Karpas-422 (cell line): ENCODE data around the gene TEX28. TPM values are rescaled to one million over a fixed set of nuclear protein-coding genes. Genes with fewer than 3 reads are reported as not detected.
A peak's percentile ranks its signal among the peaks of the same experiment; 100 is the strongest.

ENCODE experiments used
- DNase-seq: peaks from one replicate; pipeline ENCODE4 v3.0.0-alpha.2; 2015
- H2AFZ ChIP-seq: fragments of 200-600 bp; sonication (generic); 2 replicates; pipeline ENCODE4 v1.6.1; 2014; ENCODE audit warnings: antibody characterized with exemption, low read length, mixed read lengths
- H3K27ac ChIP-seq: fragments of 200-600 bp; sonication (generic); 2 replicates; pipeline ENCODE4 v1.5.1; 2014; ENCODE audit warnings: mild to moderate bottlenecking, low read length, moderate library complexity
- H3K27me3 ChIP-seq: fragments of 200-600 bp; sonication (generic); 2 replicates; pipeline ENCODE4 v1.6.1; 2014; ENCODE audit warnings: low read length, mixed read lengths
- H3K36me3 ChIP-seq: fragments of 200-600 bp; sonication (generic); 2 replicates; pipeline ENCODE4 v1.6.1; 2014; ENCODE audit warnings: low read length, mixed read lengths; ENCODE audit not compliant: insufficient read depth
- H3K4me1 ChIP-seq: fragments of 200-600 bp; sonication (generic); 2 replicates; pipeline ENCODE4 v1.6.1; 2014; ENCODE audit warnings: mild to moderate bottlenecking, low read length, mixed read lengths
- H3K4me2 ChIP-seq: fragments of 200-600 bp; sonication (generic); 2 replicates; pipeline ENCODE4 v1.6.1; 2014; ENCODE audit warnings: low read length, low read depth, mild to moderate bottlenecking; ENCODE audit not compliant: poor library complexity, severe bottlenecking
- H3K4me3 ChIP-seq: fragments of 200-600 bp; sonication (generic); 2 replicates; pipeline ENCODE4 v1.5.1; 2014; ENCODE audit warnings: mild to moderate bottlenecking, antibody characterized with exemption, low read length, mixed read lengths
- H3K79me2 ChIP-seq: fragments of 200-600 bp; sonication (generic); 2 replicates; pipeline ENCODE4 v1.6.1; 2014; ENCODE audit warnings: mild to moderate bottlenecking, low read length, mixed read lengths
- H3K9ac ChIP-seq: fragments of 200-600 bp; sonication (generic); 2 replicates; pipeline ENCODE4 v1.6.0; 2014; ENCODE audit warnings: low read length
- H3K9me2 ChIP-seq: fragments of 200-600 bp; sonication (generic), shearing (Covaris generic); replicated peaks from 2 replicates; pipeline ENCODE4 v1.6.0; 2014; ENCODE audit warnings: mild to moderate bottlenecking, low read length, moderate library complexity; ENCODE audit not compliant: insufficient read depth
- H3K9me3 ChIP-seq: fragments of 300-700, 200-600 bp; sonication (generic); 2 replicates; pipeline ENCODE4 v1.6.1; 2014; ENCODE audit warnings: low read length, mixed read lengths
- H4K20me1 ChIP-seq: fragments of 200-600 bp; sonication (generic); 2 replicates; pipeline ENCODE4 v1.6.1; 2014; ENCODE audit warnings: mild to moderate bottlenecking, antibody characterized with exemption, low read length, low read depth; ENCODE audit not compliant: insufficient read depth
- total RNA-seq: library from RNA; depleted of rRNA; stranded (reverse); fragments of >200 nt; shearing (Covaris generic); gene quantifications from 2 replicates; pipeline ENCODE4 v1.2.3, GENCODE V29; 2014; ENCODE audit warnings: low replicate concordance

Gene TEX28
- total RNA-seq, 1 experiment from 2014 or later: not detected

DNA sequence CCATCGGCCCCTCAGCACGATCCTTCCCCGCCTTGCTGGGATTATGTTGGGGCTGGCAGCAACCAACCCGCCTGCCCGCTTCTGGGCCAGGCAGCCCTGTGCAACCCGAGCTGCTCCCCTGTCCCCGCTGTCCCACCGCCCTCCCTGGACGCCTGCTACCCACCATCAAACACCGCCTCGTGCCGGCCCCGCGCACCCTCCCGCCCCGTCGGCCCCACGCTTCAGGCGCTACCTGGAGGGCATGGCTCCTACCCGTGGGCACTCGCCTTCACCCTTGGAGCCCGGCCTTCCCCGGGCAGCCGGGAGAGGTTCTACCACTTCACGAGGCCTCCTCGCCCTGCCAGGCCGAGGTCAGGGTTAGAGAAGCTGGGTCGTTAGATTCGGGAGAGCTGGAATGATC, 37.6 kb upstream of the TEX28 start:
- Histone ChIP-seq H2AFZ (no peak overlapping the region), H3K4me1 (peaks cover 15% of the 10 kb centered on the region), H3K4me2 (no peak overlapping the region), H3K79me2 (no peaks in the 10 kb centered on the region), H3K9me2 (no peaks in the 10 kb centered on the region), H3K9me3 (no peaks in the 10 kb centered on the region), H3K36me3 (no peaks in the 10 kb centered on the region), H3K27me3 (no peaks in the 10 kb centered on the region), H3K27ac (no peak overlapping the region), H3K9ac (no peak overlapping the region), H3K4me3 (no peak overlapping the region), H4K20me1 (no peaks in the 10 kb centered on the region)
- DNase-seq: no peak

DNA sequence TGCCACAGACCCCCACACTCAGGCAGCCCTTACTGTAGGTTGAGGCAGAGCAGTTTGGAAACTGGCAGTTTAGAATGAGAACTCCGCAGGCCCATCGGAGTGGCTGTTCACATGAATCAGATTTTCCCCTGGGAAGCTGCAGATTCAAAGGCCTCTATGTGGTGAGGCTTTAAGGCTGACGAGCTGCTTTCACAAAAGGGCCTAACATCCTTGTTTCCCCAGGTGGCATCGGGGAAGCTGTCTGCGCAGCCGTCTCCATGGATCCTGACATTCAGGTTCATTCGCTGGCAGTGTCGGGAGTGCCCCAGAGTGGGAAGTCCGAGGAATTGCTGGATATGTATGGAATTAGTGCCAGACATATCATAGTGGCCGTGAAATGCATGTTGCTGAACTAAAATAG, 34.4 kb upstream of the TEX28 start:
- Histone ChIP-seq H3K9me3 (no peaks in the 10 kb centered on the region), H3K79me2 (no peaks in the 10 kb centered on the region), H3K27me3 (no peaks in the 10 kb centered on the region), H3K36me3 (no peaks in the 10 kb centered on the region), H2AFZ (no peak overlapping the region), H3K4me2 (no peak overlapping the region), H3K9ac (no peak overlapping the region), H4K20me1 (no peaks in the 10 kb centered on the region), H3K4me3 (no peak overlapping the region), H3K4me1 (peaks cover 10% of the 10 kb centered on the region), H3K9me2 (no peaks in the 10 kb centered on the region), H3K27ac (no peak overlapping the region)
- DNase-seq: no peak

DNA sequence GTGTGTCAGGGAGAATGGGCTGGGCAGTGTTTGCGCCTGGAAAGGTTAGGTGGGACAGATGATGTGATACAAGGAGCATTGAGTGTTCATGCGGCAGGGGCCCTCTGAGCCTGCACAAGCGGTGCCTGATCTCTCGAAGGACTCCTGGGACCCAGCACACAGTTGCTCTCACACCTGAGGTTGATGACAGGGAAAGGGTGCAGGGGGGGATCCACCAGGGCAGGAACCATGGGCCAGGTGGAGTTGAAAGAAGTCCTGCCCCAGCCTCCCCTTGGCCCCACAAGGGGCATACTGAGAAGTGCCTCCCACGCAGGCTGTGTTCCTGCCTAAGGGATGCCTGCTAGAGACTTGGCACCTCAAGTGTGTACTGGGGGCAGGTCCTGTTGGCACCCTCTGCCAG, 33.7 kb upstream of the TEX28 start:
- Histone ChIP-seq H3K9me2 (no peaks in the 10 kb centered on the region), H3K27me3 (no peaks in the 10 kb centered on the region), H3K4me3 (no peak overlapping the region), H3K79me2 (no peaks in the 10 kb centered on the region), H3K4me1 (peaks cover 4% of the 10 kb centered on the region), H4K20me1 (no peaks in the 10 kb centered on the region), H3K9me3 (no peaks in the 10 kb centered on the region), H3K27ac (no peak overlapping the region), H3K9ac (no peak overlapping the region), H3K4me2 (no peak overlapping the region), H3K36me3 (no peaks in the 10 kb centered on the region), H2AFZ (no peak overlapping the region)
- no peak for DNase-seq

DNA sequence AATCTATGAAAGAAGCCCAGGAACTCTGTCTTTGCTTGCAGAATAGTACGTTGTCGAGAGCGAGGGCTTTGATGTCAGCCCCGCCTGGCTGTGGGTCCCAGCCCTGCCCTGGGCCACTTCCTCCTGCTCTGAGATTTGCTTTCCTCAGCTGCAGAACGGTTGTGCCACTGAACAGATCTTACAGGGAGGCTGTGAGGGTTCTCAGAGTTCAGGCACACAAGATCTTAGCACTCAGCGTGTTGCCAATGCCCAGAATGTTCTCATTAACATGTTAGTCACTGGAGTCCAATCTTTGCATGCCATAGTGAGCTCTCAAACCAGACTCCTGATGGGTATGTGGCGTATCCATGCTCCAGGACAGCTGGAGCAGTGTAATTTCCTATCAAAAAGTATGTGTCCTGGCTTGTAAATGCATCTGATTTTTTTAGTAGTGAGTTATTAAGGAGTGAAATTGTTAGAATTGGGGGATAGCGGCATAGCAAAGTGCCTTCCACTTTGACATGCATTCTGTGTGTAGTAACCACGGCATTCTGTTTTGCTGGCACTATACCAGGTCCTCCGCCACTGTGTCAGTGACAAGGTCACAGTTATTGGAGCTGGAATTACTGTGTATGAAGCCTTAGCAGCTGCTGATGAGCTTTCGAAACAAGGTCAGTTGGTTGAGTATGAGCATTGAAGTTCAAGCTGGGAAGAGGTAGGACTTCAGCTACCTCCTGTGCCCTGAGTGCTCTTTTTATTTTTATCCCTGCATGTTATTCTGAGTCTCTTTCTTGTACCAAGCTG, 32.3 kb upstream of the TEX28 start:
- Histone ChIP-seq H4K20me1 (no peaks in the 10 kb centered on the region), H2AFZ (no peak overlapping the region), H3K9me2 (no peaks in the 10 kb centered on the region), H3K27me3 (no peaks in the 10 kb centered on the region), H3K27ac (no peak overlapping the region), H3K4me3 (no peak overlapping the region), H3K79me2 (no peaks in the 10 kb centered on the region), H3K9ac (no peak overlapping the region), H3K4me2 (no peak overlapping the region), H3K4me1 (peaks cover 8% of the 10 kb centered on the region), H3K36me3 (no peaks in the 10 kb centered on the region), H3K9me3 (no peaks in the 10 kb centered on the region)
- DNase-seq: no peak

DNA sequence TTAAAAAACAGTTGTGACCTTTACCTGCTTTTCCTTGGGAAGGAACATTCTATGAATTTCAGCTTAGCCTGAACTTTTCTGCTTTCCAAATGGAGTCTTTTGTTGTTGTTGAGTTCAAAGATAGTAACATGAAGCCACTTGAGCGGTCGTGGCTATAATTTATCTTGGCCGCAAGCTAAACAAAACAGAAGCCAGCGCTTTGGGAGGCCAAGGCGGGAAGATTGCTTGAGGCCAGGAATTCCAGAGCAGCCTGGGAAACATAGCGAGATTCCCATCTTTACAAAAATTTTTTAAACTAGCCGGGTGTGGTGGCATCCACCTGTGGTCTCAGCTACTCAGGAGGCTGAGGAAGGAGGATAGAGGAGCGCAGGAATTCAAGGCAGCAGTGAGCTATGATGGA, 30.6 kb upstream of the TEX28 start:
- no peak overlapping the region for H2AFZ ChIP-seq
- no peak overlapping the region for H3K4me3 ChIP-seq
- no peak for DNase-seq
- H3K9me2 ChIP-seq: no peaks in the 10 kb centered on the region
- H3K27me3 ChIP-seq: no peaks in the 10 kb centered on the region
- H3K4me1 ChIP-seq: peaks cover 8% of the 10 kb centered on the region
- no peaks in the 10 kb centered on the region for H4K20me1 ChIP-seq
- H3K9ac ChIP-seq: no peak overlapping the region
- no peaks in the 10 kb centered on the region for H3K36me3 ChIP-seq
- no peaks in the 10 kb centered on the region for H3K79me2 ChIP-seq
- H3K27ac ChIP-seq: no peak overlapping the region
- H3K9me3 ChIP-seq: no peaks in the 10 kb centered on the region
- H3K4me2 ChIP-seq: no peak overlapping the region

DNA sequence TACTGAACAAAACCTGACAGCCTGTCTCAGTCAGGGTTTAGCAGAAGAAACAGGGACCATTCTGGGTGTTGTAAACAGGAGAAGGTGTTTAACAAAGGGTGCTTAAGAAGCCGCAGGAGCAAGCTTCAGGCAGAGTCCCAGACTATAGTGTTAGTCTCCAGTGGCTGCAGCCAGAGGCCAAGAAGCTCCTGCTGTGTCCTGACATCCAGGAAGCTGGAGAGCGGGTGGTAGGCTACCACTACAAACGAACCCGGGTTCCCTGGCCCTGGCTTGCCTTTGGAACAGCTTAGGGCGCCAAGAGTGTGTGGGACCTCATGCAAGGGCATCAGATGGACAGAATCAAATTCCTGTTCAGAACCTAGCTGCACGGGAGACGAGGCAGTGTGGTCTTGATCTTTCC, 28.6 kb upstream of the TEX28 start:
- DNase-seq: no peak
- H4K20me1 ChIP-seq: no peaks in the 10 kb centered on the region
- no peaks in the 10 kb centered on the region for H3K9me3 ChIP-seq
- H3K27me3 ChIP-seq: no peaks in the 10 kb centered on the region
- no peaks in the 10 kb centered on the region for H3K79me2 ChIP-seq
- H3K36me3 ChIP-seq: no peaks in the 10 kb centered on the region
- H2AFZ ChIP-seq: no peak overlapping the region
- no peak overlapping the region for H3K4me3 ChIP-seq
- H3K9ac ChIP-seq: no peak overlapping the region
- no peak overlapping the region for H3K4me2 ChIP-seq
- H3K9me2 ChIP-seq: no peaks in the 10 kb centered on the region
- peaks cover 8% of the 10 kb centered on the region for H3K4me1 ChIP-seq
- no peak overlapping the region for H3K27ac ChIP-seq

DNA sequence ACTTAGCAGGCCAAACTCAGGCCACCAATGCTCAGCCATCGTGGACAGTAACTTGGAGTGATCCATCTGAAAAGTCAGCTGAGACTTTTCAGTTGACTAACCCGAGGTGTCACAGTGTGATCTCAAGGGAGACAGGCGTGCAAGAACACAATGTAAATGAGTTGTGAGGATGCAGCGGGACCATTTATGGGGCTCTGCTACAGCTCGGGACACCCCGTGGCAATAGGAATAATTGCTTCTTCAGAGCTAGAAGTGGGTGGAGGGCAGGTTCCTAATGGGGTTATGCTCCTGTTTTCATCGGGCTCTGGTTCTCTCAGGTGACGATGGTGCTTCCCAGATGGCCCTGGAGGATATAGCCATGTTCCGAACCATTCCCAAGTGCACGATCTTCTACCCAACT, 28.0 kb upstream of the TEX28 start:
- H3K4me1 ChIP-seq: peaks cover 8% of the 10 kb centered on the region

DNA sequence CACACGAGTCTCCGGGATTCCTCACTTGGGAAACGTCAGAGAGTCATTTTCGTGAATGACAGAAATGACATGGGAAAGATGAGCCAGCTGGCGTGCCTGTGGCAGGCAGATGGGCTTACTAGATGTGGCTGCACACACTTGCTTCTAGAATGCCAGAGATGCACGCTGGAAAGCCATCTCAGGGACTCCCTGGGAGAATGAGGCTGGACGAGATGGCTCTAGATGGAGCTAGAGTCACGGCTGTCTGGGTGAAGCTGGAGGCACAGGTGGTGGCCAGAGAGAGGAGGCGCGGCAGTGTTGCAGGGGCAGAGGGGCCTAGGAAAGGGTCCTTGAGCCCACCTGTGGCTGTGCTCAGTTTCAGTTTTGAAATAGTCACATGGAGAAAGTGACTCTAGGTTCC, 26.7 kb upstream of the TEX28 start:
- Histone ChIP-seq H3K9ac (no peak overlapping the region), H3K27me3 (no peaks in the 10 kb centered on the region), H4K20me1 (no peaks in the 10 kb centered on the region), H3K4me1 (peaks cover 8% of the 10 kb centered on the region), H3K9me3 (no peaks in the 10 kb centered on the region), H3K9me2 (no peaks in the 10 kb centered on the region), H3K4me3 (no peak overlapping the region), H2AFZ (no peak overlapping the region), H3K79me2 (no peaks in the 10 kb centered on the region), H3K36me3 (no peaks in the 10 kb centered on the region), H3K27ac (no peak overlapping the region), H3K4me2 (no peak overlapping the region)
- no peak for DNase-seq

More for the DNA sequence above, 28.0 kb upstream of the TEX28 start:
- Histone ChIP-seq H3K27ac (no peak overlapping the region), H2AFZ (no peak overlapping the region), H3K4me2 (peak overlapping the region; percentile 11), H3K36me3 (no peaks in the 10 kb centered on the region), H3K9me3 (no peaks in the 10 kb centered on the region), H3K9ac (no peak overlapping the region), H3K79me2 (no peaks in the 10 kb centered on the region), H4K20me1 (no peaks in the 10 kb centered on the region), H3K4me3 (no peak overlapping the region), H3K9me2 (no peaks in the 10 kb centered on the region), H3K27me3 (no peaks in the 10 kb centered on the region)
- peak; percentile 58 for DNase-seq
